Endothelial cell of umbilical vein (primary cell): ENCODE measurements around the gene MBD6. TPM values are rescaled to one million over a fixed set of nuclear protein-coding genes. Genes with fewer than 3 reads are reported as not detected.

Source experiments
- BruUV-seq: library from RNA; stranded (reverse); fragments of 400-500 nt; replicated peaks from 2 replicates; lab custom pipeline; 2021; lab: Mats Ljungman, UMichigan
- CTCF ChIA-PET: fragments of 300-600, 350-600 bp; sonication (Branson Sonifier 250); formaldehyde crosslinking; loops from one replicate; lab custom pipeline; 2021; ENCODE audit warnings: antibody characterized with exemption, inconsistent platforms; lab: Charles Lee
- POLR2A ChIA-PET: fragments of 300-600, 350-600 bp; sonication (Branson Sonifier 250); formaldehyde crosslinking; loops from one replicate; lab custom pipeline; 2021; ENCODE audit warnings: antibody characterized with exemption, inconsistent platforms; lab: Charles Lee
- DNase-seq: peaks from one replicate; pipeline ENCODE4 v3.0.0-alpha.2; 2011; ENCODE audit warnings: low read depth, low spot score
- FAIRE-seq: peaks from 2 replicates; lab custom pipeline; 2011; peaks lifted over from hg19 to GRCh38; lab: Jason Lieb, UNC
- H2AFZ ChIP-seq: 2 replicates; pipeline ENCODE4 v1.6.0; 2012; ENCODE audit warnings: low read depth, low read length, control low read depth, inconsistent platforms
- H3K27ac ChIP-seq: 2 replicates; pipeline ENCODE4 v1.5.1; 2011; ENCODE audit warnings: low read depth, mild to moderate bottlenecking, control low read depth, low read length, moderate library complexity; ENCODE audit not compliant: insufficient read depth
- H3K27me3 ChIP-seq, 2 experiments: 2 replicates each; pipeline versions ENCODE4 v1.6.0 to v1.6.1; 2011; ENCODE audit warnings: low read length in 2 of 2, mixed read lengths in 1 of 2; ENCODE audit not compliant: control insufficient read depth in 2 of 2, insufficient read depth in 2 of 2
- H3K36me3 ChIP-seq, 2 experiments: 2 replicates in 1 of 2; 3 replicates in 1 of 2; pipeline ENCODE4 v1.5.1; 2011; ENCODE audit warnings: low read length in 2 of 2, mild to moderate bottlenecking in 1 of 2, moderate library complexity in 1 of 2; ENCODE audit not compliant: control insufficient read depth in 2 of 2, insufficient read depth in 2 of 2; ENCODE audit errors: extremely low read depth in 1 of 2
- H3K4me1 ChIP-seq: 3 replicates; pipeline ENCODE4 v1.5.1; 2011; ENCODE audit warnings: mild to moderate bottlenecking, low read length; ENCODE audit not compliant: control insufficient read depth, insufficient read depth; ENCODE audit errors: extremely low read depth
- H3K4me2 ChIP-seq: 2 replicates; pipeline ENCODE4 v1.6.1; 2011; ENCODE audit warnings: low read length, control low read depth, mixed read lengths; ENCODE audit not compliant: insufficient read depth
- H3K4me3 ChIP-seq, 3 experiments: fragments of 200-600 bp in 1 of 3; sonication (generic), shearing (Covaris generic) in 1 of 3; replicated peaks in 1 of 3; 2 replicates each; pipeline ENCODE4 v1.5.1; 2011 to 2016; ENCODE audit warnings: control low read depth in 3 of 3, low read length in 3 of 3, mild to moderate bottlenecking in 2 of 3, inconsistent platforms in 1 of 3, low read depth in 1 of 3, moderate library complexity in 1 of 3; ENCODE audit not compliant: insufficient read depth in 1 of 3
- H3K79me2 ChIP-seq: 2 replicates; pipeline ENCODE4 v1.6.0; 2012; ENCODE audit warnings: low read length, inconsistent platforms; ENCODE audit not compliant: control insufficient read depth, insufficient read depth
- H3K9ac ChIP-seq: replicated peaks from 2 replicates; pipeline ENCODE3; 2011; ENCODE audit warnings: low read length, control low read depth; ENCODE audit not compliant: insufficient read depth; ENCODE audit errors: extremely low read depth
- H3K9me1 ChIP-seq: replicated peaks from 3 replicates; pipeline ENCODE4 v1.6.0; 2011; ENCODE audit warnings: mild to moderate bottlenecking, low read length; ENCODE audit not compliant: control insufficient read depth, insufficient read depth; ENCODE audit errors: extremely low read depth
- H3K9me3 ChIP-seq: replicated peaks from 2 replicates; pipeline ENCODE4 v1.5.1; 2012; ENCODE audit warnings: low read length, inconsistent platforms; ENCODE audit not compliant: control insufficient read depth, insufficient read depth
- H4K20me1 ChIP-seq: replicated peaks from 2 replicates; pipeline ENCODE3; 2011; ENCODE audit warnings: mild to moderate bottlenecking, low read length; ENCODE audit not compliant: control insufficient read depth, insufficient read depth; ENCODE audit errors: extremely low read depth
- CTCF ChIP-seq, 2 donors: IDR thresholded peaks; 1 replicate in 1 of 2; 2 replicates in 1 of 2; pipeline ENCODE4 v1.5.1; 2011; ENCODE audit warnings: low read length in 2 of 2, mild to moderate bottlenecking in 2 of 2, moderate library complexity in 2 of 2, control low read depth in 1 of 2, inconsistent platforms in 1 of 2, low read depth in 1 of 2; ENCODE audit not compliant: insufficient read depth in 1 of 2; ENCODE audit errors: extremely low read depth in 1 of 2
- FOS ChIP-seq: IDR thresholded peaks from 2 replicates; pipeline ENCODE4 v1.6.1; 2011; ENCODE audit warnings: mild to moderate bottlenecking, low read length, moderate library complexity, borderline replicate concordance; ENCODE audit not compliant: insufficient read depth
- GATA2 ChIP-seq: IDR thresholded peaks from 2 replicates; pipeline ENCODE4 v1.7.0; 2011; ENCODE audit warnings: low read depth, mild to moderate bottlenecking, moderate library complexity, mixed read lengths, low read length; ENCODE audit not compliant: insufficient read length, insufficient read depth
- MAX ChIP-seq: IDR thresholded peaks from 2 replicates; pipeline ENCODE4 v1.6.1; 2011; ENCODE audit not compliant: insufficient read depth, insufficient read length
- MYC ChIP-seq: IDR thresholded peaks from one replicate; pipeline ENCODE4 v1.6.1; 2011; ENCODE audit warnings: mild to moderate bottlenecking, low read depth, low read length
- POLR2A ChIP-seq: IDR thresholded peaks from 2 replicates; pipeline ENCODE4 v1.6.1; 2012; ENCODE audit warnings: low read depth, mild to moderate bottlenecking, control low read depth, low read length
- POLR2AphosphoS5 ChIP-seq: IDR thresholded peaks from 2 replicates; pipeline ENCODE4 v1.6.1; 2012; ENCODE audit warnings: low read depth, mild to moderate bottlenecking, control low read depth, low read length, moderate library complexity; ENCODE audit not compliant: insufficient read depth
- dilution Hi-C: fragments of 300-500 bp; cut with MboI; formaldehyde crosslinking; loops from one replicate; pipeline ENCODE4 v1.15.0; 2019; ENCODE audit warnings: low sequenced_read_pairs; ENCODE audit not compliant: extremely low pct_ligation_motif_present
- intact Hi-C: fragments of 100-400 bp; cut with micrococcal nuclease; formaldehyde crosslinking; loops from one replicate; pipeline ENCODE4 v1.10.0; 2022
- polyA plus RNA-seq, 4 experiments: library from polyadenylated mRNA; depleted of rRNA in 3 of 4; stranded (reverse) in 3 of 4; unstranded in 1 of 4; fragments of >200 nt; gene quantifications; 2 replicates each; pipeline versions ENCODE4 v1.2.1 to v1.2.3, GENCODE V29; 2011 to 2012; ENCODE audit warnings: missing spikeins in 1 of 4
- total RNA-seq: library from RNA; stranded (reverse); gene quantifications from 2 replicates; pipeline ENCODE4 v1.2.3, GENCODE V29; 2021

MBD6 gene
- total and polyA plus RNA-seq, 2 donors (not counting 3 experiments of a cell fraction or from before 2014, with no cell fraction given) = 10.6 to 95.2 TPM

DNA sequence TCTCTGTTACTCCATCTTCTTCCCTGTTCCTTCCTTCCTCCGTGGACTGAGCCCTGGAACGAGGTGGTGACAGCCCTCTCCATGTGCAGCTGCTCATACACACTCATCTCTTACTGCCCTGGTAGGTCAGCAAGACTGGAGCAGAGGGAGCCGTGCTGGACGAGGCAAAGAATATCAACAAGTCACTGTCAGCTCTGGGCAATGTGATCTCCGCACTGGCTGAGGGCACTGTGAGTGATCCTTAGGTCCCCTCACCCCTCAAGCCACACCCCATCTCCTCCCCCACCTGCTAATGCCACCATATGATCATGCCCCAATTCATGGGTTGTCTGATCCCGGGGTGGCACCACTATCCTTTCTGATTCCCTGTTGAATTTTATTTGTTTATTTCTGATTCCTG, 46.2 kb downstream of the MBD6 start:
- FAIRE-seq = no peak

More for the DNA sequence above, 46.2 kb downstream of the MBD6 start:
- no peaks in the 10 kb centered on the region for H3K9me3 ChIP-seq
- H3K36me3 ChIP-seq = no peaks in the 10 kb centered on the region
- H3K4me2 ChIP-seq = no peak overlapping the region
- no peak overlapping the region for H3K27ac ChIP-seq
- no peaks in the 10 kb centered on the region for H3K79me2 ChIP-seq
- H3K4me3 ChIP-seq = no peak overlapping the region
- H3K9me1 ChIP-seq = no peaks in the 10 kb centered on the region
- ChIA-PET CTCF (interaction anchor here (0.9 kb wide), 1 partner anchor 15 kb away, joined by 5 read pairs; no protein-coding TSS in a partner anchor), POLR2A (no interaction called here)
- dilution Hi-C loops (no loop called here), intact Hi-C loops (no loop called here)
- no peaks in the 10 kb centered on the region for H3K4me1 ChIP-seq
- no peak overlapping the region for H2AFZ ChIP-seq
- TF ChIP-seq MAX (no peak), GATA2 (no peak), POLR2A (no peak), MYC (no peak), FOS (no peak), POLR2AphosphoS5 (no peak), CTCF (IDR thresholded peaks at IDR 0.05; ENCODE audit: extremely low read depth in 1 of 2, insufficient read depth in 1 of 2, low read depth in 1 of 2, low read length in 2 of 2) (no peak)
- DNase-seq = no peak
- H3K9ac ChIP-seq = no peak overlapping the region
- BruUV-seq = no TSS peak
- H4K20me1 ChIP-seq = no peaks in the 10 kb centered on the region
- H3K27me3 ChIP-seq = peaks cover 0 to 2% of the 10 kb centered on the region in 2 experiments
